ENCODE results near the gene SLC12A5.
"Not testable (repeated sequence)": the region's sequence is repeated elsewhere in the genome, so short reads cannot be mapped to it uniquely, and the experiment has no call there.

The SLC12A5 gene

GRCh38 chr20:45987108-45987780 is 41.8 kb upstream of the SLC12A5 start:
- Histone ChIP-seq H3K4me1 (ENCODE audit: control insufficient read depth in 2 of 2, insufficient read depth in 1 of 2, low read depth in 1 of 2, low read length in 2 of 2) (no peaks in the 10 kb centered on the region), H3K4me3 (ENCODE audit: low read length in 2 of 2) (no peak overlapping the region), H4K8ac (ENCODE audit: low read depth, low read length) (no peak overlapping the region), H3K27me3 (ENCODE audit: control insufficient read depth in 3 of 3, insufficient read depth in 3 of 3, low read depth in 1 of 3, low read length in 3 of 3) (peaks cover 0 to 3% (median 0%) of the 10 kb centered on the region in 3 experiments), H2AK5ac (ENCODE audit: low read depth, low read length) (no peak overlapping the region), H3K27ac (replicated peaks; ENCODE audit: low read length) (no peak overlapping the region), H2BK120ac (ENCODE audit: low read depth, low read length) (no peak overlapping the region), H3K79me1 (ENCODE audit: low read depth, low read length) (no peaks in the 10 kb centered on the region), H3K14ac (ENCODE audit: low read length) (no peak overlapping the region), H3K9ac (ENCODE audit: low read depth, low read length, poor library complexity) (no peak overlapping the region), H3K4me2 (ENCODE audit: insufficient read depth, low read length, poor library complexity, severe bottlenecking) (no peak overlapping the region), H2BK15ac (ENCODE audit: low read length) (no peak overlapping the region), H3K9me3 (replicated peaks in 1 of 2; ENCODE audit: control insufficient read depth in 2 of 2, insufficient read depth in 1 of 2, low read depth in 1 of 2, low read length in 2 of 2) (no peaks in the 10 kb centered on the region), H2AFZ (ENCODE audit: low read length) (no peak overlapping the region), H2BK12ac (ENCODE audit: low read length) (no peak overlapping the region), H3K4ac (ENCODE audit: low read length) (no peak overlapping the region), H3K18ac (ENCODE audit: low read length) (no peak overlapping the region), H2BK5ac (ENCODE audit: low read length) (no peak overlapping the region), H3K23ac (ENCODE audit: low read depth, low read length, poor library complexity) (no peak overlapping the region), H4K91ac (ENCODE audit: low read depth, low read length, poor library complexity) (no peak overlapping the region), H3K36me3 (replicated peaks in 1 of 2; ENCODE audit: control insufficient read depth in 2 of 2, insufficient read depth in 2 of 2, low read length in 2 of 2) (no peaks in the 10 kb centered on the region)
- peak; percentile 59 for DNase-seq (ENCODE audit: low spot score)
- no CpG with 5 or more reads among the region's 16 CpGs for WGBS, 2 donors (ENCODE audit: extremely low coverage in 2 of 2, insufficient read length in 2 of 2, insufficient replicate concordance in 1 of 2)

- H2BK120ac ChIP-seq (ENCODE audit: low read depth, low read length); H3K9me3 ChIP-seq (replicated peaks in 1 of 2; ENCODE audit: control insufficient read depth in 2 of 2, insufficient read depth in 1 of 2, low read depth in 1 of 2, low read length in 2 of 2); H3K23ac ChIP-seq (ENCODE audit: low read depth, low read length, poor library complexity); H2BK12ac ChIP-seq (ENCODE audit: low read length); H2BK15ac ChIP-seq (ENCODE audit: low read length); H3K36me3 ChIP-seq (replicated peaks in 1 of 2; ENCODE audit: control insufficient read depth in 2 of 2, insufficient read depth in 2 of 2, low read length in 2 of 2); H4K8ac ChIP-seq (ENCODE audit: low read depth, low read length); H4K91ac ChIP-seq (ENCODE audit: low read depth, low read length, poor library complexity); H3K79me1 ChIP-seq (ENCODE audit: low read depth, low read length); H3K27me3 ChIP-seq (ENCODE audit: control insufficient read depth in 3 of 3, insufficient read depth in 3 of 3, low read depth in 1 of 3, low read length in 3 of 3); H3K4me2 ChIP-seq (ENCODE audit: insufficient read depth, low read length, poor library complexity, severe bottlenecking); H3K18ac ChIP-seq (ENCODE audit: low read length); H2AFZ ChIP-seq (ENCODE audit: low read length); H3K9ac ChIP-seq (ENCODE audit: low read depth, low read length, poor library complexity); H2BK5ac ChIP-seq (ENCODE audit: low read length); H3K4me1 ChIP-seq (ENCODE audit: control insufficient read depth in 2 of 2, insufficient read depth in 1 of 2, low read depth in 1 of 2, low read length in 2 of 2); H3K4me3 ChIP-seq (ENCODE audit: low read length in 2 of 2); H3K27ac ChIP-seq (replicated peaks; ENCODE audit: low read length); H3K14ac ChIP-seq (ENCODE audit: low read length); H3K4ac ChIP-seq (ENCODE audit: low read length); H2AK5ac ChIP-seq (ENCODE audit: low read depth, low read length); DNase-seq (ENCODE audit: low spot score): not testable (repeated sequence)
- no CpG with 5 or more reads among the region's 6 CpGs for WGBS, 2 donors (ENCODE audit: extremely low coverage in 2 of 2, insufficient read length in 2 of 2, insufficient replicate concordance in 1 of 2)
Measured at GRCh38 chr20:45988830-45989229, 40.2 kb upstream of the SLC12A5 start.

- Histone ChIP-seq H2BK12ac (ENCODE audit: low read length) (no peak overlapping the region), H3K27me3 (ENCODE audit: control insufficient read depth in 3 of 3, insufficient read depth in 3 of 3, low read depth in 1 of 3, low read length in 3 of 3) (peaks cover 0 to under 1% (median 0%) of the 10 kb centered on the region in 3 experiments), H2BK120ac (ENCODE audit: low read depth, low read length) (no peak overlapping the region)
Measured at GRCh38 chr20:45991616-45992015, 37.4 kb upstream of the SLC12A5 start.

GRCh38 chr20:45993197-45993951 is 35.6 kb upstream of the SLC12A5 start:
- no peak overlapping the region for H3K27ac ChIP-seq (replicated peaks; ENCODE audit: low read length)
- H4K91ac ChIP-seq (ENCODE audit: low read depth, low read length, poor library complexity), result no peak overlapping the region
- no peak overlapping the region for H3K14ac ChIP-seq (ENCODE audit: low read length)
- H3K4ac ChIP-seq (ENCODE audit: low read length), result no peak overlapping the region
- H3K79me1 ChIP-seq (ENCODE audit: low read depth, low read length), result no peaks in the 10 kb centered on the region
- H3K4me1 ChIP-seq (ENCODE audit: control insufficient read depth in 2 of 2, insufficient read depth in 1 of 2, low read depth in 1 of 2, low read length in 2 of 2), result peaks cover 0 to 4% of the 10 kb centered on the region in 2 donors
- peaks cover 0 to 16% (median 0%) of the 10 kb centered on the region in 3 experiments for H3K27me3 ChIP-seq (ENCODE audit: control insufficient read depth in 3 of 3, insufficient read depth in 3 of 3, low read depth in 1 of 3, low read length in 3 of 3)
- H3K36me3 ChIP-seq (replicated peaks in 1 of 2; ENCODE audit: control insufficient read depth in 2 of 2, insufficient read depth in 2 of 2, low read length in 2 of 2), result no peaks in the 10 kb centered on the region
- DNase-seq (ENCODE audit: low spot score), result no peak
- no peak overlapping the region for H3K9ac ChIP-seq (ENCODE audit: low read depth, low read length, poor library complexity)
- H3K18ac ChIP-seq (ENCODE audit: low read length), result peak overlapping the region; percentile 52
- peak overlapping the region; percentile 44 for H3K23ac ChIP-seq (ENCODE audit: low read depth, low read length, poor library complexity)
- no peak overlapping the region for H4K8ac ChIP-seq (ENCODE audit: low read depth, low read length)
- H2BK120ac ChIP-seq (ENCODE audit: low read depth, low read length), result peak overlapping the region; percentile 76
- no CpG with 5 or more reads among the region's 12 CpGs for WGBS, 2 donors (ENCODE audit: extremely low coverage in 2 of 2, insufficient read length in 2 of 2, insufficient replicate concordance in 1 of 2)
- H2AK5ac ChIP-seq (ENCODE audit: low read depth, low read length), result peak overlapping the region; percentile 10
- peak overlapping the region in 1 of 2 donors; percentile 35 for H3K4me3 ChIP-seq (ENCODE audit: low read length in 2 of 2)
- H3K9me3 ChIP-seq (replicated peaks in 1 of 2; ENCODE audit: control insufficient read depth in 2 of 2, insufficient read depth in 1 of 2, low read depth in 1 of 2, low read length in 2 of 2), result no peaks in the 10 kb centered on the region
- no peak overlapping the region for H3K4me2 ChIP-seq (ENCODE audit: insufficient read depth, low read length, poor library complexity, severe bottlenecking)
- peak overlapping the region; percentile 6 for H2AFZ ChIP-seq (ENCODE audit: low read length)
- peak overlapping the region; percentile 24 for H2BK5ac ChIP-seq (ENCODE audit: low read length)
- no peak overlapping the region for H2BK15ac ChIP-seq (ENCODE audit: low read length)
- H2BK12ac ChIP-seq (ENCODE audit: low read length), result no peak overlapping the region

More at GRCh38 chr20:45991616-45992015, 37.4 kb upstream of the SLC12A5 start:
- no peak overlapping the region for H3K14ac ChIP-seq (ENCODE audit: low read length)
- H2AK5ac ChIP-seq (ENCODE audit: low read depth, low read length), result no peak overlapping the region
- no CpG with 5 or more reads among the region's 3 CpGs for WGBS, 2 donors (ENCODE audit: extremely low coverage in 2 of 2, insufficient read length in 2 of 2, insufficient replicate concordance in 1 of 2)
- peaks cover 0 to 4% of the 10 kb centered on the region in 2 donors for H3K4me1 ChIP-seq (ENCODE audit: control insufficient read depth in 2 of 2, insufficient read depth in 1 of 2, low read depth in 1 of 2, low read length in 2 of 2)
- H3K36me3 ChIP-seq (replicated peaks in 1 of 2; ENCODE audit: control insufficient read depth in 2 of 2, insufficient read depth in 2 of 2, low read length in 2 of 2), result no peaks in the 10 kb centered on the region
- no peak overlapping the region for H4K8ac ChIP-seq (ENCODE audit: low read depth, low read length)
- H2AFZ ChIP-seq (ENCODE audit: low read length), result no peak overlapping the region
- H3K9ac ChIP-seq (ENCODE audit: low read depth, low read length, poor library complexity), result no peak overlapping the region
- H3K23ac ChIP-seq (ENCODE audit: low read depth, low read length, poor library complexity), result no peak overlapping the region
- DNase-seq (ENCODE audit: low spot score), result no peak
- H2BK15ac ChIP-seq (ENCODE audit: low read length), result no peak overlapping the region
- no peak overlapping the region for H3K4me2 ChIP-seq (ENCODE audit: insufficient read depth, low read length, poor library complexity, severe bottlenecking)
- H2BK5ac ChIP-seq (ENCODE audit: low read length), result no peak overlapping the region
- no peak overlapping the region for H3K4ac ChIP-seq (ENCODE audit: low read length)
- no peak overlapping the region for H4K91ac ChIP-seq (ENCODE audit: low read depth, low read length, poor library complexity)
- no peak overlapping the region for H3K27ac ChIP-seq (replicated peaks; ENCODE audit: low read length)
- H3K4me3 ChIP-seq (ENCODE audit: low read length in 2 of 2), result no peak overlapping the region
- no peaks in the 10 kb centered on the region for H3K9me3 ChIP-seq (replicated peaks in 1 of 2; ENCODE audit: control insufficient read depth in 2 of 2, insufficient read depth in 1 of 2, low read depth in 1 of 2, low read length in 2 of 2)
- no peaks in the 10 kb centered on the region for H3K79me1 ChIP-seq (ENCODE audit: low read depth, low read length)
- H3K18ac ChIP-seq (ENCODE audit: low read length), result no peak overlapping the region
